Endothelial cell of umbilical vein (primary cell): Measurements from ENCODE around the gene ATP8A2. TPM values are rescaled to one million over a fixed set of nuclear protein-coding genes. Genes with fewer than 3 reads are reported as not detected.

Source experiments
- BruUV-seq: library from RNA; stranded (reverse); fragments of 400-500 nt; replicated peaks from 2 replicates; lab custom pipeline; 2021; lab: Mats Ljungman, UMichigan
- CTCF ChIA-PET: fragments of 300-600, 350-600 bp; sonication (Branson Sonifier 250); formaldehyde crosslinking; loops from one replicate; lab custom pipeline; 2021; ENCODE audit warnings: antibody characterized with exemption, inconsistent platforms; lab: Charles Lee
- POLR2A ChIA-PET: fragments of 300-600, 350-600 bp; sonication (Branson Sonifier 250); formaldehyde crosslinking; loops from one replicate; lab custom pipeline; 2021; ENCODE audit warnings: antibody characterized with exemption, inconsistent platforms; lab: Charles Lee
- DNase-seq: peaks from one replicate; pipeline ENCODE4 v3.0.0-alpha.2; 2011; ENCODE audit warnings: low read depth, low spot score
- FAIRE-seq: peaks from 2 replicates; lab custom pipeline; 2011; peaks lifted over from hg19 to GRCh38; lab: Jason Lieb, UNC
- H2AFZ ChIP-seq: 2 replicates; pipeline ENCODE4 v1.6.0; 2012; ENCODE audit warnings: low read depth, low read length, control low read depth, inconsistent platforms
- H3K27ac ChIP-seq: 2 replicates; pipeline ENCODE4 v1.5.1; 2011; ENCODE audit warnings: low read depth, mild to moderate bottlenecking, control low read depth, low read length, moderate library complexity; ENCODE audit not compliant: insufficient read depth
- H3K27me3 ChIP-seq, 2 experiments: 2 replicates each; pipeline versions ENCODE4 v1.6.0 to v1.6.1; 2011; ENCODE audit warnings: low read length in 2 of 2, mixed read lengths in 1 of 2; ENCODE audit not compliant: control insufficient read depth in 2 of 2, insufficient read depth in 2 of 2
- H3K36me3 ChIP-seq, 2 experiments: 2 replicates in 1 of 2; 3 replicates in 1 of 2; pipeline ENCODE4 v1.5.1; 2011; ENCODE audit warnings: low read length in 2 of 2, mild to moderate bottlenecking in 1 of 2, moderate library complexity in 1 of 2; ENCODE audit not compliant: control insufficient read depth in 2 of 2, insufficient read depth in 2 of 2; ENCODE audit errors: extremely low read depth in 1 of 2
- H3K4me1 ChIP-seq: 3 replicates; pipeline ENCODE4 v1.5.1; 2011; ENCODE audit warnings: mild to moderate bottlenecking, low read length; ENCODE audit not compliant: control insufficient read depth, insufficient read depth; ENCODE audit errors: extremely low read depth
- H3K4me2 ChIP-seq: 2 replicates; pipeline ENCODE4 v1.6.1; 2011; ENCODE audit warnings: low read length, control low read depth, mixed read lengths; ENCODE audit not compliant: insufficient read depth
- H3K4me3 ChIP-seq, 3 experiments: fragments of 200-600 bp in 1 of 3; sonication (generic), shearing (Covaris generic) in 1 of 3; replicated peaks in 1 of 3; 2 replicates each; pipeline ENCODE4 v1.5.1; 2011 to 2016; ENCODE audit warnings: control low read depth in 3 of 3, low read length in 3 of 3, mild to moderate bottlenecking in 2 of 3, inconsistent platforms in 1 of 3, low read depth in 1 of 3, moderate library complexity in 1 of 3; ENCODE audit not compliant: insufficient read depth in 1 of 3
- H3K79me2 ChIP-seq: 2 replicates; pipeline ENCODE4 v1.6.0; 2012; ENCODE audit warnings: low read length, inconsistent platforms; ENCODE audit not compliant: control insufficient read depth, insufficient read depth
- H3K9ac ChIP-seq: replicated peaks from 2 replicates; pipeline ENCODE3; 2011; ENCODE audit warnings: low read length, control low read depth; ENCODE audit not compliant: insufficient read depth; ENCODE audit errors: extremely low read depth
- H3K9me1 ChIP-seq: replicated peaks from 3 replicates; pipeline ENCODE4 v1.6.0; 2011; ENCODE audit warnings: mild to moderate bottlenecking, low read length; ENCODE audit not compliant: control insufficient read depth, insufficient read depth; ENCODE audit errors: extremely low read depth
- H3K9me3 ChIP-seq: replicated peaks from 2 replicates; pipeline ENCODE4 v1.5.1; 2012; ENCODE audit warnings: low read length, inconsistent platforms; ENCODE audit not compliant: control insufficient read depth, insufficient read depth
- H4K20me1 ChIP-seq: replicated peaks from 2 replicates; pipeline ENCODE3; 2011; ENCODE audit warnings: mild to moderate bottlenecking, low read length; ENCODE audit not compliant: control insufficient read depth, insufficient read depth; ENCODE audit errors: extremely low read depth
- EZH2 ChIP-seq: IDR thresholded peaks from 2 replicates; pipeline ENCODE4 v1.6.1; 2012; ENCODE audit warnings: borderline replicate concordance, low read depth, mild to moderate bottlenecking, moderate library complexity, low read length, inconsistent platforms; ENCODE audit not compliant: severe bottlenecking
- GATA2 ChIP-seq: IDR thresholded peaks from 2 replicates; pipeline ENCODE4 v1.7.0; 2011; ENCODE audit warnings: low read depth, mild to moderate bottlenecking, moderate library complexity, mixed read lengths, low read length; ENCODE audit not compliant: insufficient read length, insufficient read depth
- JUN ChIP-seq: IDR thresholded peaks from 2 replicates; pipeline ENCODE4 v1.6.1; 2011; ENCODE audit warnings: borderline replicate concordance, low read depth; ENCODE audit not compliant: insufficient read length, insufficient read depth
- MYC ChIP-seq: IDR thresholded peaks from one replicate; pipeline ENCODE4 v1.6.1; 2011; ENCODE audit warnings: mild to moderate bottlenecking, low read depth, low read length
- POLR2A ChIP-seq: IDR thresholded peaks from 2 replicates; pipeline ENCODE4 v1.6.1; 2012; ENCODE audit warnings: low read depth, mild to moderate bottlenecking, control low read depth, low read length
- dilution Hi-C: fragments of 300-500 bp; cut with MboI; formaldehyde crosslinking; loops from one replicate; pipeline ENCODE4 v1.15.0; 2019; ENCODE audit warnings: low sequenced_read_pairs; ENCODE audit not compliant: extremely low pct_ligation_motif_present
- intact Hi-C: fragments of 100-400 bp; cut with micrococcal nuclease; formaldehyde crosslinking; loops from one replicate; pipeline ENCODE4 v1.10.0; 2022
- polyA plus RNA-seq, 4 experiments: library from polyadenylated mRNA; depleted of rRNA in 3 of 4; stranded (reverse) in 3 of 4; unstranded in 1 of 4; fragments of >200 nt; gene quantifications; 2 replicates each; pipeline versions ENCODE4 v1.2.1 to v1.2.3, GENCODE V29; 2011 to 2012; ENCODE audit warnings: missing spikeins in 1 of 4
- total RNA-seq: library from RNA; stranded (reverse); gene quantifications from 2 replicates; pipeline ENCODE4 v1.2.3, GENCODE V29; 2021
- TF ChIP-seq, protein P1 (sequence below), 2 donors: IDR thresholded peaks; 1 replicate in 1 of 2; 2 replicates in 1 of 2; pipeline ENCODE4 v1.5.1; 2011; ENCODE audit warnings: low read length in 2 of 2, mild to moderate bottlenecking in 2 of 2, moderate library complexity in 2 of 2, control low read depth in 1 of 2, inconsistent platforms in 1 of 2, low read depth in 1 of 2; ENCODE audit not compliant: insufficient read depth in 1 of 2; ENCODE audit errors: extremely low read depth in 1 of 2
- TF ChIP-seq, protein P2 (sequence below): IDR thresholded peaks from 2 replicates; pipeline ENCODE4 v1.6.1; 2011; ENCODE audit not compliant: insufficient read depth, insufficient read length

ATP8A2 gene
- total and polyA plus RNA-seq, 2 donors (not counting 3 experiments of a cell fraction or from before 2014, with no cell fraction given): 0.11 to 0.49 TPM

DNA sequence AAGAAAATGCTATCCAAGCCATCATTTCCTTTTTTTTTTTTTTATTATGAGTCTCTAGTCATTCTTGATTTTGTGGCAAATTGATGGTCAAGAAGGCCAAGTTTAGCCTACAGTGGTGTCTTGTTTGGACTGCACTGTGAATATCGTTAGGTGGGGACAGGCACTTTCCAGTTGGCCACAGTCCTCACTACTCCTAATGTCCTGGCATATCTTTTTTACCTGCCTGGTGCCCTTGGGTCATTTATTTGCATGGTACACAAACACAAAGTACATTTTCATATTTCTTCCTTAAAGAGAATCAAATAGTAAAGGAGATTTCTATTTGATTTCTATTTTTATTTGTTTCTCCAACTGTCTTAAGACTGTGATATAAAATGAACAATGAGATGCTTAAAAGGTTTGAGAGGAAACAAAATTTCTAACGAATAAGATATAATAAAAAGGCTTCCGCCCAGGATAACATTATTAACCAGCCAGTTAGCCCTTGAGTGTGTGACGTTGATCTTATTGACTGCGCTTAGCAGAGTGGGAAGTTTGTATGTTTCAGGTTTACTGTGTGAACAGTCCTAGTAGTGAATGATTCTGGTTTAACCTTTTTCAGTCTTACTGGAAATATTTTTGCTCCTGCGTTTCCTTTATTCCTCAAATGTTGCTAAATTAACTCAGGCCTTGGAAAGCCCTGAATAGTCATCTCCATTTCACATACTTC is 312.0 kb downstream of the ATP8A2 start:
- no peak overlapping the region for H3K27ac ChIP-seq
- no peaks in the 10 kb centered on the region for H4K20me1 ChIP-seq
- H3K4me3 ChIP-seq: no peak overlapping the region
- no peak for FAIRE-seq
- H3K9me1 ChIP-seq: no peaks in the 10 kb centered on the region
- ChIA-PET POLR2A (no interaction called here), CTCF (no interaction called here)
- DNase-seq: no peak
- H3K79me2 ChIP-seq: no peaks in the 10 kb centered on the region
- dilution Hi-C loops: no loop called here
- intact Hi-C loops: no loop called here
- no peak overlapping the region for H3K9ac ChIP-seq
- peaks cover 5% of the 10 kb centered on the region for H3K4me1 ChIP-seq
- no peaks in the 10 kb centered on the region for H3K36me3 ChIP-seq
- BruUV-seq: no TSS peak
- no peaks in the 10 kb centered on the region for H3K9me3 ChIP-seq
- no peak overlapping the region for H2AFZ ChIP-seq
- TF ChIP-seq JUN (no peak), POLR2A (no peak), MYC (no peak), GATA2 (no peak), EZH2 (no peak)
- TF ChIP-seq, protein P1, sequence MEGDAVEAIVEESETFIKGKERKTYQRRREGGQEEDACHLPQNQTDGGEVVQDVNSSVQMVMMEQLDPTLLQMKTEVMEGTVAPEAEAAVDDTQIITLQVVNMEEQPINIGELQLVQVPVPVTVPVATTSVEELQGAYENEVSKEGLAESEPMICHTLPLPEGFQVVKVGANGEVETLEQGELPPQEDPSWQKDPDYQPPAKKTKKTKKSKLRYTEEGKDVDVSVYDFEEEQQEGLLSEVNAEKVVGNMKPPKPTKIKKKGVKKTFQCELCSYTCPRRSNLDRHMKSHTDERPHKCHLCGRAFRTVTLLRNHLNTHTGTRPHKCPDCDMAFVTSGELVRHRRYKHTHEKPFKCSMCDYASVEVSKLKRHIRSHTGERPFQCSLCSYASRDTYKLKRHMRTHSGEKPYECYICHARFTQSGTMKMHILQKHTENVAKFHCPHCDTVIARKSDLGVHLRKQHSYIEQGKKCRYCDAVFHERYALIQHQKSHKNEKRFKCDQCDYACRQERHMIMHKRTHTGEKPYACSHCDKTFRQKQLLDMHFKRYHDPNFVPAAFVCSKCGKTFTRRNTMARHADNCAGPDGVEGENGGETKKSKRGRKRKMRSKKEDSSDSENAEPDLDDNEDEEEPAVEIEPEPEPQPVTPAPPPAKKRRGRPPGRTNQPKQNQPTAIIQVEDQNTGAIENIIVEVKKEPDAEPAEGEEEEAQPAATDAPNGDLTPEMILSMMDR (IDR thresholded peaks at IDR 0.05; ENCODE audit: extremely low read depth in 1 of 2, insufficient read depth in 1 of 2, low read depth in 1 of 2, low read length in 2 of 2): no peak
- TF ChIP-seq, protein P2, sequence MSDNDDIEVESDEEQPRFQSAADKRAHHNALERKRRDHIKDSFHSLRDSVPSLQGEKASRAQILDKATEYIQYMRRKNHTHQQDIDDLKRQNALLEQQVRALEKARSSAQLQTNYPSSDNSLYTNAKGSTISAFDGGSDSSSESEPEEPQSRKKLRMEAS: no peak
- no peaks in the 10 kb centered on the region for H3K27me3 ChIP-seq
- H3K4me2 ChIP-seq: no peak overlapping the region
